Measurements from ENCODE around the gene ZNF668. TPM values are rescaled to one million over a fixed set of nuclear protein-coding genes. Genes with fewer than 3 reads are reported as not detected.

The ZNF668 gene
- total and polyA plus RNA-seq, 2 experiments from 2014 or later = 6.2 to 13.1 TPM

DNA sequence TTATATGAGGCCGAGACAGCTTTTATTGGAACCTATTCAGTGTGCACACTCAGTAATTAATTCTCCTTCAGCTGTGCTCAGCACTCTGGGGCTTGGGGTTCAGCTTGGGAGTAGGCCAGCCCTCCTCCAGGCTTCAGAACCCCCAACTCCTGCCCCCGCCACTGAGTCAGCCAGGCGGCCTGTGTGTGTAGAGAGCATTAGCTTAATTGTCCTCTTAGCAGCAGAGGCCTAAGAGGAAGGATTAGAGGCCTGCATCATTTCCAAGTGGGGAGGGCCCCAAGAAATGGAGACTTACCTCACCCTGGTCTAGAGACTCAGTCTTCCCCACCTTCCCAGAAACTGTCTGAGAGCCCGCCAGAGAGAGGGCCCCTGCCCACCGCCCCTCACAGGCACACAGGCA lies 13.9 kb upstream of the ZNF668 start (continued):
- TF ChIP-seq, protein P1, sequence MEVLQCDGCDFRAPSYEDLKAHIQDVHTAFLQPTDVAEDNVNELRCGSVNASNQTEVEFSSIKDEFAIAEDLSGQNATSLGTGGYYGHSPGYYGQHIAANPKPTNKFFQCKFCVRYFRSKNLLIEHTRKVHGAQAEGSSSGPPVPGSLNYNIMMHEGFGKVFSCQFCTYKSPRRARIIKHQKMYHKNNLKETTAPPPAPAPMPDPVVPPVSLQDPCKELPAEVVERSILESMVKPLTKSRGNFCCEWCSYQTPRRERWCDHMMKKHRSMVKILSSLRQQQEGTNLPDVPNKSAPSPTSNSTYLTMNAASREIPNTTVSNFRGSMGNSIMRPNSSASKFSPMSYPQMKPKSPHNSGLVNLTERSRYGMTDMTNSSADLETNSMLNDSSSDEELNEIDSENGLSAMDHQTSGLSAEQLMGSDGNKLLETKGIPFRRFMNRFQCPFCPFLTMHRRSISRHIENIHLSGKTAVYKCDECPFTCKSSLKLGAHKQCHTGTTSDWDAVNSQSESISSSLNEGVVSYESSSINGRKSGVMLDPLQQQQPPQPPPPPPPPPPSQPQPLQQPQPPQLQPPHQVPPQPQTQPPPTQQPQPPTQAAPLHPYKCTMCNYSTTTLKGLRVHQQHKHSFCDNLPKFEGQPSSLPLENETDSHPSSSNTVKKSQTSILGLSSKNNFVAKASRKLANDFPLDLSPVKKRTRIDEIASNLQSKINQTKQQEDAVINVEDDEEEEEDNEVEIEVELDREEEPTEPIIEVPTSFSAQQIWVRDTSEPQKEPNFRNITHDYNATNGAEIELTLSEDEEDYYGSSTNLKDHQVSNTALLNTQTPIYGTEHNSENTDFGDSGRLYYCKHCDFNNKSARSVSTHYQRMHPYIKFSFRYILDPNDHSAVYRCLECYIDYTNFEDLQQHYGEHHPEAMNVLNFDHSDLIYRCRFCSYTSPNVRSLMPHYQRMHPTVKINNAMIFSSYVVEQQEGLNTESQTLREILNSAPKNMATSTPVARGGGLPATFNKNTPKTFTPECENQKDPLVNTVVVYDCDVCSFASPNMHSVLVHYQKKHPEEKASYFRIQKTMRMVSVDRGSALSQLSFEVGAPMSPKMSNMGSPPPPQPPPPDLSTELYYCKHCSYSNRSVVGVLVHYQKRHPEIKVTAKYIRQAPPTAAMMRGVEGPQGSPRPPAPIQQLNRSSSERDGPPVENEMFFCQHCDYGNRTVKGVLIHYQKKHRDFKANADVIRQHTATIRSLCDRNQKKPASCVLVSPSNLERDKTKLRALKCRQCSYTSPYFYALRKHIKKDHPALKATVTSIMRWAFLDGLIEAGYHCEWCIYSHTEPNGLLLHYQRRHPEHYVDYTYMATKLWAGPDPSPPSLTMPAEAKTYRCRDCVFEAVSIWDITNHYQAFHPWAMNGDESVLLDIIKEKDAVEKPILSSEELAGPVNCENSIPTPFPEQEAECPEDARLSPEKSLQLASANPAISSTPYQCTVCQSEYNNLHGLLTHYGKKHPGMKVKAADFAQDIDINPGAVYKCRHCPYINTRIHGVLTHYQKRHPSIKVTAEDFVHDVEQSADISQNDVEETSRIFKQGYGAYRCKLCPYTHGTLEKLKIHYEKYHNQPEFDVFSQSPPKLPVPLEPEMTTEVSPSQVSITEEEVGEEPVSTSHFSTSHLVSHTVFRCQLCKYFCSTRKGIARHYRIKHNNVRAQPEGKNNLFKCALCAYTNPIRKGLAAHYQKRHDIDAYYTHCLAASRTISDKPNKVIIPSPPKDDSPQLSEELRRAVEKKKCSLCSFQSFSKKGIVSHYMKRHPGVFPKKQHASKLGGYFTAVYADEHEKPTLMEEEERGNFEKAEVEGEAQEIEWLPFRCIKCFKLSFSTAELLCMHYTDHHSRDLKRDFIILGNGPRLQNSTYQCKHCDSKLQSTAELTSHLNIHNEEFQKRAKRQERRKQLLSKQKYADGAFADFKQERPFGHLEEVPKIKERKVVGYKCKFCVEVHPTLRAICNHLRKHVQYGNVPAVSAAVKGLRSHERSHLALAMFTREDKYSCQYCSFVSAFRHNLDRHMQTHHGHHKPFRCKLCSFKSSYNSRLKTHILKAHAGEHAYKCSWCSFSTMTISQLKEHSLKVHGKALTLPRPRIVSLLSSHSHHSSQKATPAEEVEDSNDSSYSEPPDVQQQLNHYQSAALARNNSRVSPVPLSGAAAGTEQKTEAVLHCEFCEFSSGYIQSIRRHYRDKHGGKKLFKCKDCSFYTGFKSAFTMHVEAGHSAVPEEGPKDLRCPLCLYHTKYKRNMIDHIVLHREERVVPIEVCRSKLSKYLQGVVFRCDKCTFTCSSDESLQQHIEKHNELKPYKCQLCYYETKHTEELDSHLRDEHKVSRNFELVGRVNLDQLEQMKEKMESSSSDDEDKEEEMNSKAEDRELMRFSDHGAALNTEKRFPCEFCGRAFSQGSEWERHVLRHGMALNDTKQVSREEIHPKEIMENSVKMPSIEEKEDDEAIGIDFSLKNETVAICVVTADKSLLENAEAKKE (CRISPR knock-in tag; IDR thresholded peaks at IDR 0.05) = no peak

DNA sequence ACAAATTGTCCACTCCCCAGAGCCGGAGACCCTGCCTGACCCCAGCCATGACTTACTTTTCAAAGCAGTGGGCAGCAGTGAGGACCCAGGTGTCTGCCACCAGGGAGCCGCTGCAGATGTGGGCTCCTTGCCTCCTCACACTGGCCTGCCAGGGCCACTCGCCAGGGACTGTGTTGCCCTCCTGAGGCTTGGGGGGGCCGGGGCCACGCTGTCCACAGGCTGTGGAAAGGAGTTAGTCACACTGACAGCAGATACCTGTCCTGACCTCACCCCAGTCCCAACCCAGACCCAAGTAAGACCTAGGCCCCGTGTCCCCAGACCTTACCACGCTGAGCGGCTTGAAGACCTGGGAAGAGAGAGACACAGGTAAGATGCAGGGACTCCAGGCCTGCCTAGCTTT lies 13.4 kb upstream of the ZNF668 start:
- Mint-ChIP-seq H3K4me3 (no peak overlapping the region), H3K36me3 (ENCODE audit: low read depth) (peaks cover 26% of the 10 kb centered on the region), H3K27me3 (ENCODE audit: insufficient read depth, low read depth, poor library complexity) (peaks cover 15% of the 10 kb centered on the region), H3K4me1 (peaks cover 5% of the 10 kb centered on the region; the same call in 1 of the 3 replicates), H3K27ac (no peak overlapping the region), H3K9me3 (no peaks in the 10 kb centered on the region)
- H3K4me3 ChIP-seq = no peak overlapping the region
- no peak overlapping the region for H3K27ac ChIP-seq (ENCODE audit: low read depth)
- no peak overlapping the region for H3K4me2 ChIP-seq
- H3K9me2 ChIP-seq (ENCODE audit: insufficient read depth) = no peaks in the 10 kb centered on the region
- no peak for TF ChIP-seq CREB1 (CRISPR knock-in tag; IDR thresholded peaks at IDR 0.05; ENCODE audit: low read depth)
- no peak for TF ChIP-seq JUNB (IDR thresholded peaks at IDR 0.05; ENCODE audit: unreplicated experiment)
- no peak for TF ChIP-seq POLR2AphosphoS5 (IDR thresholded peaks at IDR 0.05; ENCODE audit: low read depth)
- TF ChIP-seq ZNF114 (CRISPR knock-in tag; IDR thresholded peaks at IDR 0.05) = no peak
- no peak for TF ChIP-seq STAT1 (IDR thresholded peaks at IDR 0.05; ENCODE audit: unreplicated experiment)
- no peak for TF ChIP-seq NANOG (IDR thresholded peaks at IDR 0.05; ENCODE audit: borderline replicate concordance)
- TF ChIP-seq ZNF331 (CRISPR knock-in tag; IDR thresholded peaks at IDR 0.05; ENCODE audit: low read depth) = no peak
- TF ChIP-seq, protein P2, sequence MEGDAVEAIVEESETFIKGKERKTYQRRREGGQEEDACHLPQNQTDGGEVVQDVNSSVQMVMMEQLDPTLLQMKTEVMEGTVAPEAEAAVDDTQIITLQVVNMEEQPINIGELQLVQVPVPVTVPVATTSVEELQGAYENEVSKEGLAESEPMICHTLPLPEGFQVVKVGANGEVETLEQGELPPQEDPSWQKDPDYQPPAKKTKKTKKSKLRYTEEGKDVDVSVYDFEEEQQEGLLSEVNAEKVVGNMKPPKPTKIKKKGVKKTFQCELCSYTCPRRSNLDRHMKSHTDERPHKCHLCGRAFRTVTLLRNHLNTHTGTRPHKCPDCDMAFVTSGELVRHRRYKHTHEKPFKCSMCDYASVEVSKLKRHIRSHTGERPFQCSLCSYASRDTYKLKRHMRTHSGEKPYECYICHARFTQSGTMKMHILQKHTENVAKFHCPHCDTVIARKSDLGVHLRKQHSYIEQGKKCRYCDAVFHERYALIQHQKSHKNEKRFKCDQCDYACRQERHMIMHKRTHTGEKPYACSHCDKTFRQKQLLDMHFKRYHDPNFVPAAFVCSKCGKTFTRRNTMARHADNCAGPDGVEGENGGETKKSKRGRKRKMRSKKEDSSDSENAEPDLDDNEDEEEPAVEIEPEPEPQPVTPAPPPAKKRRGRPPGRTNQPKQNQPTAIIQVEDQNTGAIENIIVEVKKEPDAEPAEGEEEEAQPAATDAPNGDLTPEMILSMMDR (conservative IDR thresholded peaks at IDR 0.05; ENCODE audit: low read depth in 2 of 2) = no peak
- TF ChIP-seq, protein P1 (CRISPR knock-in tag; IDR thresholded peaks at IDR 0.05) = no peak
- no peaks in the 10 kb centered on the region for H3K27me3 ChIP-seq (ENCODE audit: insufficient read depth)
- H3F3A ChIP-seq (replicated peaks; ENCODE audit: low read depth) = no peaks in the 10 kb centered on the region
- no peaks in the 10 kb centered on the region for H3K36me3 ChIP-seq (ENCODE audit: insufficient read depth)
- H3K79me2 ChIP-seq (replicated peaks; ENCODE audit: insufficient read depth) = peaks cover 5% of the 10 kb centered on the region
- DNase-seq (ENCODE audit: low spot score) = no peak
- H2AFZ ChIP-seq = no peak overlapping the region
- ATAC-seq = no peak
- H4K20me1 ChIP-seq (replicated peaks; ENCODE audit: insufficient read depth) = no peaks in the 10 kb centered on the region; the same call in 1 of the 2 replicates
- H3K4me1 ChIP-seq (ENCODE audit: insufficient read depth) = no peaks in the 10 kb centered on the region
